ENCODE data around the gene SYNE1. TPM values are rescaled to one million over a fixed set of nuclear protein-coding genes. Genes with fewer than 3 reads are reported as not detected.

Gene SYNE1
- total and polyA plus RNA-seq, 9 donors: 70.4 to 279 (median 154) TPM

GRCh38 chr6:152186840-152187239 lies 450.3 kb downstream of the SYNE1 start:
- Histone ChIP-seq H3K9me3 (no peaks in the 10 kb centered on the region), H3K27ac (no peak overlapping the region), H3K36me3 (no peaks in the 10 kb centered on the region), H3K27me3 (no peaks in the 10 kb centered on the region), H3K4me1 (ENCODE audit: insufficient read depth) (peaks cover 4% of the 10 kb centered on the region), H3K4me3 (no peak overlapping the region)
- no peak for TF ChIP-seq POLR2A (IDR thresholded peaks at IDR 0.05)
- TF ChIP-seq EP300 (IDR thresholded peaks at IDR 0.05): no peak
- TF ChIP-seq CTCF (IDR thresholded peaks at IDR 0.05): no peak
- intact Hi-C loops (cut with DNase I): no loop called here
- no peak for DNase-seq
- WGBS, 3 donors: 91 to 93% (median 92%) methylated on average over 3 of the region's 3 CpGs

- TF ChIP-seq POLR2A (IDR thresholded peaks at IDR 0.05) (no peak), CTCF (IDR thresholded peaks at IDR 0.05) (no peak)
- intact Hi-C loops (cut with DNase I): no loop called here
- DNase-seq: no peak
- Histone ChIP-seq H3K4me1 (ENCODE audit: insufficient read depth) (peaks cover 4% of the 10 kb centered on the region), H3K36me3 (no peaks in the 10 kb centered on the region), H3K4me3 (no peak overlapping the region), H3K27ac (no peak overlapping the region), H3K9me3 (no peaks in the 10 kb centered on the region), H3K27me3 (no peaks in the 10 kb centered on the region)
- WGBS, 3 donors: 21 to 41% (median 24%) methylated on average over 6 of the region's 6 CpGs
Observed at GRCh38 chr6:152184917-152185574, 452.1 kb downstream of the SYNE1 start.

DNA sequence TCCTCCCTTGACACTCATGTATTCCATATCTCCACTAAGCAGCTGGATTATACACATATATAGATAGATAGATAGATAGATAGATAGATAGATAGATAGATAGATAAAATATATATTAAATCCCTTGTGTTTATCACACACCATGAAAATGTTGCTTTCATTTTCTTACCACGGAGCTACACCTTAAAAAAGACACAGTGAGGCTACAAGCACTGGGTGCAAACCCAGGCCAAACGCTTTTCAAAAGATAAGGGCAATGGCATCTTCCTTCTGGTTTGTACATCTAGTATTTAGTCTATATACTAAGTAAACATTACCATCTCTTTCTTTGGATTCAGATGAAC lies 452.6 kb downstream of the SYNE1 start:
- H3K9me3 ChIP-seq: no peaks in the 10 kb centered on the region
- 29 to 47% (median 29%) methylated on average over 2 of the region's 2 CpGs for WGBS, 3 donors
- no peak for DNase-seq
- H3K4me1 ChIP-seq (ENCODE audit: insufficient read depth): peaks cover 4% of the 10 kb centered on the region
- TF ChIP-seq CTCF (IDR thresholded peaks at IDR 0.05) (no peak), EP300 (IDR thresholded peaks at IDR 0.05) (no peak), POLR2A (IDR thresholded peaks at IDR 0.05) (no peak)
- no peak overlapping the region for H3K4me3 ChIP-seq
- intact Hi-C loops (cut with DNase I): no loop called here
- H3K27me3 ChIP-seq: no peaks in the 10 kb centered on the region
- no peaks in the 10 kb centered on the region for H3K36me3 ChIP-seq
- no peak overlapping the region for H3K27ac ChIP-seq

GRCh38 chr6:152180601-152181000 lies 456.6 kb downstream of the SYNE1 start:
- no peak for DNase-seq
- Histone ChIP-seq H3K4me3 (no peak overlapping the region), H3K4me1 (ENCODE audit: insufficient read depth) (peaks cover 4% of the 10 kb centered on the region), H3K36me3 (no peaks in the 10 kb centered on the region), H3K27me3 (no peaks in the 10 kb centered on the region), H3K9me3 (no peaks in the 10 kb centered on the region), H3K27ac (no peak overlapping the region)
- WGBS, 3 donors: 94 to 98% (median 96%) methylated on average over 5 of the region's 5 CpGs
- no peak for TF ChIP-seq EP300 (IDR thresholded peaks at IDR 0.05)
- TF ChIP-seq POLR2A (IDR thresholded peaks at IDR 0.05): no peak
- TF ChIP-seq CTCF (IDR thresholded peaks at IDR 0.05): no peak
- intact Hi-C loops (cut with DNase I): no loop called here

All from ovary (tissue), 9 donors.